CD4-positive, alpha-beta T cell treated with Interleukin-17A for 4 hours (primary cell): ENCODE data around the gene BDKRB2.

Source experiments
- DNase-seq: peaks from one replicate; pipeline ENCODE4 v3.0.0-alpha.2; 2020; ENCODE audit warnings: mixed read lengths

Gene BDKRB2

DNA sequence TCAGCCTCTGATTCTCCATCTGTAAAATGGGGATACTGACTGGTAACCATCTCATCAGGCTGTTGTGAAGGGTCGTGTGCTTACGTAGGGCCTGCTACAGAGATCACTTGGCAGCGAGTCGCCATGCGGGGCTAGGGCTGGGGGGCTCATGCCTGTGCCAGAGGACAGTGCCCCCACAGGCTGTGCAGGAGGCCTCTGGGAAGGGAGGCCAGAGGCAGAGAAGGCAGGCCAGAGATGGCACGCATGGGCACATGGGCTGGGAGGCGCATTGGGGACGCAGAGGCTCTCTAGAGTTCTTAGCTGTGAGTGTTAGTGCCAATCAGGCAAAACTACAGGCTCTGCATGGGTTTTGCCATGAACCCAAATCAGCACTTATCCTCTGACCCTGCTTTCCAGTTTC is 3.5 kb upstream of the BDKRB2 start:
- DNase-seq, result no peak

DNA sequence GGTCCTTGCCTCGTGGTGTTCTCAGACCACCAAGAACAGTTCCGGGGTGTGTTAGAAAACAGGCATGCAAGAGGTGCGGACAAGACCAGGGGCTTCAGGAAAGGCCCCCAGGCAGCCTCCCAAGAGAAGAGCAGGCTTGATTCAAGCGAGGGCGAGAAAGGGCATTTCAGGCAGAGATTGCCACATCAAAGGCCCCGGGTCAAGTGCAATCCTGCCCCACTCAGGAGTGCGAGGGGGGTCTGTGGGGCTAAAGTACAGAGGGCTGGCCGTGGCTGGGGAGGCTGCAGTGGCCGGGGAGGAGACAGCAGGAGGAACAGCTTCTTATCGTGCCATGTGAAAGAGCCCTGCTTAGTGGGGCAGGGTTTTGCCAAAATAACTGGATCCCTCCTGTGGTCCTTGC is 2.7 kb upstream of the BDKRB2 start:
- DNase-seq, result no peak

DNA sequence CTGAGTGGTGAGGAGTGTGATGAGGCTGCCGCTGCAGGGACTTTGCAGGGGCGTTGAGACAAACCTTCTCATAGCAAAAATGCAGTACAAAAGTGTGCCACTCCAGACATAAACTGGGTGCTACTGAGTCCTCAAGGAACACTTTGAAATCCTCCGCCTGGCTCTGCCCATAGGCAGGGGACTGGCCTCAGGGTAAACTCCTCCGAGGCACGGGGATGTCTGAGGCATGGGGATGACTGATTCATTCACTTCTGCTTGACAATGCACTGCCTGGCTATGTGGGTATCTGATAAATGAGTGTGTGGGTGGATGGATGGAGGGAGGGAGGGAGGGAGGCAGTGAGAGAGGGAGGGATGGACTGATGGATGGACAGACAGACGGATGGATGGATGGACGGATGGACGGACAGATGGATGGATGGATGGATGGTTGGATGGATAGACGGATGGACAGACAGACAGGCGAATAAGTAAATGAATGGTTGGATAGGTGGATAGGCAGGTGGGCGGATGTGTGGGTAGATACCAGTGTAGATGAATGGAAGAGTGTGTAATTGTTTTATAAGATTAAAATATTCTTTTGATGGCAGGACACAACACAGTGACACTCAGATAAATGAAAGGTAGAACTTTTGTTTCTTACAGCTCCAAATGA is 2.1 kb upstream of the BDKRB2 start:
- no peak for DNase-seq

DNA sequence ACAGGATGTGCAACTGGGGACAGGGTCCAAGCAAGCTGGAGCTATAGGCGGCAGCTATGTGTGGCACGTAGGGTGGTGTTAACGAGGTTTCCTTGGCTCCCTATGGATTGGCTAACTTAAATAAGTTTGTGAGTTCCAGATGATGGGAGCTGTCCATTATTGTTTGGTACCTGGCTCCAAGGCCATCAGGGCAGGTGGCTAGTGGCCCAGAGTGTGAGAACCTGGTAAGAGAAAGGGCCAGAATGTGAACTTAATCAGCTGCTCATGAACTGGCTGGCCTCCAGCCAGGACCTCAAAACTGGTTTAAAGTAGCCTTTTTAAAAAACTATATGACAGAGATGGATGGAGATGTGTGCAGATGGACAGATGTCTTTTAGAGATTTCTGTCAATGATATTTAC is 1.5 kb upstream of the BDKRB2 start:
- no peak for DNase-seq

DNA sequence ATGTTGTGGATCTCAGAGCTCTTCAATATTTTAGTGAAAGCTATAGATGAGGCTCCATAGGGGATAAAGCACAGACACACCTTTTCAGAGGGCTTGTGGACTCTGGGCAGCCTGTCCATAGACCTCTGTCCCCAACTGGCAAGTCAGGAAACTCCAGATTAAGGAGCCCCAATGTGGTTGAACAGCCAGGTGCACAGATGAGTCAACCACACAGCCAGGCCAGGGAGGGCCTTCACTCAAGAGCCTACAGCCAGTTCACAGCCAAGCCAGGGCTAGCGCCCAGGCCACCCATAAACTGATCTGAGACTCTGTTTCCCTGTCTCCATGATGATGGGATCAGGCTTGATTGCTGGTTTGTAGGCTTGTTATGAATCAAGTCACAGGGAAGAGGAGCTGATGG is 1.0 kb upstream of the BDKRB2 start:
- DNase-seq, result no peak

DNA sequence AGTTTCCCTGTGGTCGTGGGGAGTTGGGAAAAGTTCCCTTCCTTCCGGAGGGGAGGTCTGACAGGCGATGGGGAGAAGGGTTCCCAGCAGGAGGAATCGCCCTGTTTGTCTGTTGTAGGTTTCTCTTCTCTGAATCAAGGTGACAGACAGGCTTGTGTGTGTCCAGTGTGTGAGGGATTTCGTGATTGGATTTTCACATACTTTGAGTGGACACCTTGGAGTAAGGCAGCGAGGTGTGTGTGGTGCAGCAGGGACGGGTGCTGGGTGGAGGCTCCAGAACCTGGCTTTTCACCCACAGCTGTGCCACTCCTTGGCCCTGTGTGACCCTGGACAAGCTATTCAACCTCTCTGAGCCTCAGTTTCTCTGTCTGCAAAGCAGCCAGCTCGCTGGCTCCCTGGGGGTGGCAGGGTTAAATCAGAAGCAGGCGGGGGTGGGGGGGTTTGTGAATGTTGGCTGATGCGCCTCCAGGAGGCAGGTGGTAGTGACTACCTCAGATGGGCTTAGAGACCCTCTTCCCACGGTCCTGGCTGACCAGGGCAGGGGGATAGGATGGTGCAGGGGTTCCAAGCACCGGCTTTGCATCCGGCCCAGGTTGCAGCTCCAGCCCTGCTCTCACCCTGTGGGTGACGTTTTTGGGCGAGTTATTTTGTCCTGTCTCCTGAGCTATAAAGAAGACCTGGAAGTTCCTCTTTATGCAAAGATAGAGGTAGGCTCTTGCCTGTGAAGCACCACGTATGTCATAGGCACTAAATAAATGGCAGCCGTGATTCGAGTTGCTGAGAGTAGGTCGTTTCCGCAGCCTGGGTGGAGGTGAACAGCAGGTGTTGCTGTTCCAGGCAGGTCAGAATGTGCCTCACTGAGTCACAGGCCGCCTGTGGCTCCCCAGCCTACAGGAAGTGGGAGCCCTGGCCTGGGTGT is 679 bp downstream of the BDKRB2 start:
- no peak for DNase-seq

DNA sequence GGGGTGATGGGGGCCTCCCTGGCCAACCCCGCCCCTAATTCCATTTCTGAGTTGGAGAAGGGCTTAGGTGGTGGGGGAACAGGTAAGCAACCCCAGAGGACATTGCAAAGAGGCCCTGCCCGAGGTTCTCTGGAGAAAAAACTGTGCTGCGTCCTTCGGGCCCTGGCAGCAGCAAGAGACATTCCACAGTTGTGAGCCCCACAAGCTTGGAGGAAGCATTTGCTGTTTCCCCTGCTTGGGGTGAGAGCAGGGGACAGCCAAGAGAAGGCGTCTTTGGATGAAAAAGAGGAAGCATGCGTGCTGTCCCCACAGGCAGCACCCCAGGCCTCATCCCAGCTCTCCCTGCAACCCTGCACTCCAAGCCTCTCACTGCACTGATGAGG is 1.3 kb downstream of the BDKRB2 start:
- no peak for DNase-seq

DNA sequence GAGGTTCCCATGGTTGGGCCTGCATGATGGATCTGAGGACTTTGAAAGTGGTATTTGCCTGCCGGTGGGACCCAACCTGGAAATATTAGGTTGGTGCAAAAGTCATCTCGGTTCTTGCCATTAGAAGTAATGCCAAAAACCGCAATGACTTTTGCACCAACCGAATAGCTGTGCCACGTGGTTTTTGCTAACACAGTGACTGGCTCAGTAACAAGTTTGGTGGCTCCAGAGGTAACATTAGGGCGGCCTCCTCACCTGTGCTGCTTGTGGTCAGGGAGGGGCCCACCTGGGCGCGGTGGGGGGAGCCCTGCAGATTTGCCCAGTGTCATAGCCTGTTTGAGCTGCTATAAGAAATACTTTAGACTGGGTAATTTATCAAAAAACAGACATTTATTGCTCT is 1.8 kb downstream of the BDKRB2 start:
- no peak for DNase-seq

DNA sequence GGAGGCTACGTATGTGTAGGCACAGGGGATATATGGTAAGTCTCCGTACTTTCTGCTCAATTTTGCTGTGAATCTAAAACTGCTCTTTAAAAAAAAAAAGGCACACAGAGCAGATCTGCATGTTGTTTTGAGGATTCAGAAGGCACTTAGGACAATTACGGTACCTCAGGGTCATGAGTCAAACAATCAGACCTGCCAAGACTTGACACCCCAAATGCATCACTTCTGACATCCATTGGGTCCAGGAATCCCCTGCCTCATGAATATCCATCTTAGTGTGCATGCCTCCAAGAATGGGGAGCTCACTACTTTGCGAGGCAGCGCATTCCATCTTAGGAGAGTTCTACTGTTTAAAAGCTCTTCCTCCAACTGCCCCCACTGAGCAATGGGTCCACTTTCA is 3.0 kb downstream of the BDKRB2 start:
- DNase-seq, result no peak

DNA sequence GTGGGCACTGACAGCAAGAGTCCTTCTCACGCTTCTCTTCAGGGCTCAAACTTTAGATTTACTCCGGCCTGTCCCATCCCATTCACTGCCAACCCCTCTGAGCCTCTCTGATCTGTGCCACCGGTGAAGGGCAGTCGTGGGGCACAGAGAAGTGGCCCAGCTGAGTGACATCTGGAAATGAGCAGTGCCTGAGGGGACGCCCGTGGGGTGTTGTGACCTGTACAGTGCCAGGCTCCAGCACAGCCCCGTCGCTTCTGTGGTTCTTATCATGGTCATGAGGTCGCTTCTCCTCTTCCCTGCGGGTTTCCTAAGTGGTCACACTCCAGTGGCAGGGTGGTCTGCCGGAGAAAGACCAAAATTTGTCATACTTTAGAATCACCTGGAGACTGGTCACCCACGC is 4.1 kb downstream of the BDKRB2 start:
- DNase-seq, result no peak

DNA sequence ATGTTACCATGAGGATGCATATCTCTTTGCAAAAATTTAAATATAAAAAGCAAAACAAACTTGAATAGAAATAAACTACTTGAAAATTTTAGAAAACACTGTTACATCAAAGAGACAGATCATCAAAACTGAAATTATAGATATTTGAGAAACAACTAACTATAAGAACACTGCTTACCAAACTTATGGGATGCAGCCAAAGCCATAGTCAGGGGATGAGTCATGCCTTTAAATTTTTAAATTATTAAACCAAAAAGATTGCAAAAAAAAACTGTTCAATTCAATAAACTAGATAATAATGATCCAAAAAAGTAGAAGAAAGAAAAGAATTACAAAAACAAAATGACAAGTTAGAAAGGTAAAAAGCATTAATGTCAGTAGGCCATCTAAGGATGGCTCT is 7.5 kb downstream of the BDKRB2 start:
- no peak for DNase-seq

DNA sequence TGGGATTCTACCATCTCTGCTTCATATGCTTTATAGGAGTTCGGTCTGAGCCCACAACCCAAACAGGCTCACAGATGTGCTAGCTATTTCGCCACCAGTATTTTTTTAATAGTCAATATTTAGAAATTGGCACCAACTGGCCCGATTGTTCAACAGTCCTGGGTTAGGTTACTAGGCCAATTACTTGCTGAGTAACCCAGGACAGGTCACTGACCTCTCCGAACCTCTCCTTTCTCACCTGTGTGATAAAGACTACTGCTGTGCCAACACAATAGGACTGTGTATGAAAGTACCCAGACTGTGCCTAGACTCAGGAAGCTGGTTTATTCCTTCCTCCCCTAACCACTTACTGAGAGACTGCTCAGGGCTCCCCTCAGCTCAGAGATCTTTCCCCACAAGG is 8.3 kb downstream of the BDKRB2 start:
- DNase-seq, result no peak

DNA sequence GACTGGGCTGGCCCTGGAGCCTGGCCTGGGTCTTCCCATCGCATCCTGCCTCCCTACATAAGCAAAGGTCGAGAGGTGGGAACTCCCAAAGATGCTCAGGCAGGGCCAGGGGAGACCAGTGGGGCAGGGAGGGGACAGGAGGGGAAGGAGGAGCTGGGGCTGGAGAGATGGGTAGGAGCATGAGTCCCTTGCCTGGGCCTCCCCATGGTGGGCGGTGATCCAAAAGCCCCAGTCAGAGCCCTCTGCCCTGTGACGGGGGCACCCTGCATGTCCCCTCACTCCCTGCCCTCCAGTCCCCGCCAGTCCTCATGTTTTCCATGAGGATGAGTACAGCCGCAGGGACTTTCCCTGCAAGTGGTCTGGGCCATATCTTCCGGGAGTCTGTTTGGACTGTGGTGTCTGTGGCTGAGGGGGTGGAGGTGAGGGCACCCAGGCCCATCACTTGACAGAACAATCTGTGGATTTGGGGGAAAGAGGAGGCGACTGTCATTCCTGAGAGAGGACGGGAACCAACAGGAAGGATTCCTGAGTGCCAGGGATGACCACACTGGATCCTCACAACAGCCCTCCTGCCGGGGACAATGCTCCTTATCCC is 9.3 kb downstream of the BDKRB2 start:
- no peak for DNase-seq

DNA sequence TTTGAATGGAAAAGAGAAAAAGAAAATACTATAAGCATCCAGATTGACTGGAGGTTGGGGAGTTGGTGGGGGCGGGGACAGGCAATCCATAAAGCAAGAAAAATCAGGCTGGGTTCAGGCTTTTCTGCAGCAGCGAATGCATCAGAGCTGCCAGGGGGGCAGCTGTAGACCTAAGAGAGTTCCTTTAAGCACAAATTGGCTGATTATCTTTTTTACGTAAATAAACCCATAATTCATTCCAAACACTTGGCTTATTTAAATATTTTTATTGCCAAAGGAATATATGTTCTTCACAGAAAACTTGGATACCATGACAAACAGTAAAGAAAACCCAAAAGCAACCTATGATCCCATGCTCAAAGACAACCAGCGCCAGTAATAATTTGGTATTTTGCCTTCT is 10.2 kb downstream of the BDKRB2 start:
- no peak for DNase-seq

DNA sequence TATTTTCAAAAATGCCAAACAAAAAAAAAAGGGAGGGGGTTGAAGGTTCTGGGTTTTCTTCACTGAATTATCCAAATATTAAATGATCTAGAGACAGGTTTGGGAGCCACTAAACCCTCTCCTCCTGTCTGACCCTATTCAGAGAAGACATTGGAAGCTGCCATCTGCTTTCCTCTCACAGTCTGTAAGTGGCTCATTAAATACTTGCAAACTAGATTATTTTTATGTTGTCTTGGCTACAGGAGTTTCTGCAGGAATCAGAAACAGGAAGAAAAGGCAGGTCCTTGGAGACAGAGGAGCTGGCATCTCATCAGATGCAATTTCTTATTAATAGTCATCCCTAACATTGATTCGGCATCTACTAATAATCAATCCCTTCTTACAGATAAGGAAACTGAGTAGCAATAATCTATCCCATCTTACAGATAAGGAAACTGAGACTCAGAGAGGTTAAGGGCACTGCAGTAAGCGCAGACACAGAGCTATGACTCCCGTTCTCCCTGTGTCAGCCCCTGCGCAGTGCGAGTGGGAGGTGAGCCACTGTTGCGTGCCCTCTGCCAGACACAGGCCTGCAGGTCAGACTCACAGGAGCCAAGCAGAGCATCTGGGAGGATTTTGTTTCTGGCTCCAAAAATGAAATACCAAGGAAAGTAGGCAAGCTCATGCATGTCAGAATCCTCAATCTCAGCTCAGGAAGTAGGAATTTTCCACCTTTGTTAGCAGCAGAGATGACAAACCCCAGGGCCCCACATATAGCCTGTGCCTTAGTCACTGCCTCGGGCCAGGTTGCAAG is 11.0 kb downstream of the BDKRB2 start:
- no peak for DNase-seq

DNA sequence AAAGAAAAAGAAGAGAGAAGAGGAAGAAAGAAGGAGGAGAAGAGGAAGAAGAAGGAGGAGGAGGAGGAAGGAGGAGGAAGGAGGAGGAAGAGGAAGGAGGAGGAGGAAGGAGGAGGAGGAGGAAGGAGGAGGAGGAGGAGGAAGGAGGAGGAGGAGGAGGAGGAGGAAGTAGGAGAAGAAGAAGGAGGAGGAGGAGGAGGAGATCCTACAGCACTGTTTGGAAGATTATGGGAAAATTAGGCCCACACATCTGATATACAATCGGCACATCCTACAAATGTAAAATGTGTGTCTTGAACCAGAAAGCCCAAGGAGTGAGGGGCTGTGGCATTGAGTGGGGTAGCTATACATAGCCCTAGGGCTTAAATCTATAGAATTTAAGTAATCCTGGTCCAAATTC is 12.0 kb downstream of the BDKRB2 start:
- DNase-seq, result no peak

DNA sequence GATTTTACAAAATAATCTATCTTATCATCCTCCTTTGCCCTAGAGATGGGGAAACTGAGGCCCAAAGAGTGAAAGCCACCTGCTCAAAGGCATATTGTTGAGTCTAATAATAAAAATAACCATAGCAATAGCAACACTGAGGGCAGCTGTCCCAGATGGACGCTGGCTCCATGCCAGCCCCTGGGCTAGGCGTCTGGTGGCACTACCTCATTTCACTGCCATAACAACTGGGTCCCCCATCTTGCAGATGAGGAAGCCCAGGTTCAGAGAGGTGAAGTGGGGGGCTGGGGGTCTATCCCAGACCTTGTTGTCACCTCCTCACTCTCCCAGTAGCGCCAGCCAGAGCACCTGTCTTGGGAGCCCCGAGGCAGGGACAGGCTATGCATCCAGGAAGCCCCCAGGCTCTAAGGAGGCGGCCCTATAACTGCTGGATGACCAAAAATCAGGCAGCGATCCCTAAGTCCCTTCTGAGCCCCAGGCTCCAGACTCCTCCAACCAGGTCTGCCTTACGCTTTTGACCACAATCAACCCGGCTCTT is 12.8 kb downstream of the BDKRB2 start:
- no peak for DNase-seq

DNA sequence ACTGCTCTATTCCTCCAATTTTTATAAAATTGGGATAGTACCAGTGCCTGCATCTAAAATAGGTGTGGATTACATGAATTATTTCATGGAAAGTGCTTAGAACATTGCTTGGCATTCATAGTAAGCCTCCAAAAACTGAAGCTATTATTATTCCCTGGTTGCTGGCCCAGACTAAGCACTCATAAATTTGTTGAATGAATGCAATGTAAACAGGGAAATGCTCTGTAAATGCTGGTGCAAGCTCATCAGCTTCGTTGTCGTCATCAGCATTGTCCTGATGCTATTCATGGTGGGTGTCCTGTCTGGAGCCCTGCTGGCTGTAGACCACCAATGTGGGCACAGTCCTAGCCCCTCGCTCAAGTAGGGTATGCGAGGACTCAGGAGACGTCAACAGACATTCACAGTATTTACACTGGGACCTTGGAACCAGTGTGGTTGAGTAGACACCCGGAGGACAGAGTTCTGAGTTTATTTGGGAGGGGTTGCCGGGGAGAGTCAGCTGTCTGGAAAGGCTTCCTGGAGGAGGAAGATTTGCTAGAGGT is 16.5 kb downstream of the BDKRB2 start:
- no peak for DNase-seq

DNA sequence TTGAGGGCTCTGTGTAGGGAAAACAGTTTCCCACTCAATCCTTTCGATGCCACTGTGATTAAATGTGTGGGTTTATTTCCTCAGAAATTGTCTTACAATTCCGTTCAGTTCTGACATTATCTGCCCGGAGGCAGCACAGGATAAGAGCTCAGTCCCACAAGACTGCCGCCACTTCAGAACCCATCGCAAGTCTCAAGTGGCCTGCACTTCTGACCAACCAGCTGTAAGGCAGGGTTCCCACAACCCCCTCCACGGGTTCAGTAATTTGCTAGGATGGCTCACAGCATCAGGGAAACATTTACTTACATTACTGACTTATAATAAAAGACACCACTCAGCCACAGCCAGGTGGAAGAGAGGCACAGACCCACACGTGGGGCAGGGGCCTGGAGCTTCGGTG is 17.2 kb downstream of the BDKRB2 start:
- DNase-seq, result no peak

DNA sequence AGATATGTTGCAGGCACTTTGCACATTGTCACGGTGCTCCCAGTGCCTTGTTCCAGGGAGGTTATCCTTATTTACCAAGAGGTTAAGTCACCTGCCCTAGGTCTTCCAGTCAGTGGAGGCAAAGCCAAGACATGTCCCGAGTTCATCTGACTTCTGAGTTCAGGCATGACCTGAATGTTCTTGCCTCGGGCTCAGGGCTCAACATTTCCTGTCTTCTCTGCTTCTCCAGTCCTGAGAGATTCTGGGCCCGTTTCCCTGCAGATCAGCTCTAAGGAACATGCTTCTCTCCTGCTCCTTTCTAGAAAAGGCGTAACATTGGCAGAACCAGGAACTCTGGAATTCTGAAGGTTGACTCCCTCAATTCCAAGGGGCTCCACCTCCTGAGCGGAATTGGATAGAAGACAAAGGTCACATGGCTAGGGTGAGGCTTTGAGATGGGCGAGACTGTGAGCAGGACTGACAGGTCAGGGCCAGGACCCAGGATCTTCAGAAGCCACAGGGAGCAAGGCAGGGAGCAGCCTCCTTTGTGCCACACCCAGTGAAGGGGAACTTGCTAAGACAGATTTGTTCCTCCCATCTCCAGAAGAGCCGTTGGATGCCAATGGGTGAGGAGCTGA is 19.9 kb downstream of the BDKRB2 start:
- no peak for DNase-seq

DNA sequence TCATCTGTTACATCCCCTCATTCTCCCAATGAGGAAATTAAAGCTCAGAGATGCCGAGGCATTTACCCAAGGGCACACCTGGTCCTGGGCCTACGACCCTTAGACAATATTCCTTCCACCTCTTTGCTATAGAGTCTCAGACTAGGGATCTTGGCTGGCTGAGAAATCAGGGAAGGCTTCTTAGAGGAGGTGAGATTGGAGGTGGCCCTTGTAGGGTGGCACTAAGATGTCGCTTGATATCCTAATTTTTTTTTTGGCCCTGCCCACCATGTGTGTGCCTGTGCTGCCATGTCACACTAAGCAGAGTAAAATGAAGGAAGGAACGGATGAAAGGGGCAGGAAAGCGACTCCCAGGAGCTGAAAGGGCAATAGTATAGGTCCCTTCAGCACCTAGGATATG is 20.6 kb downstream of the BDKRB2 start:
- no peak for DNase-seq

DNA sequence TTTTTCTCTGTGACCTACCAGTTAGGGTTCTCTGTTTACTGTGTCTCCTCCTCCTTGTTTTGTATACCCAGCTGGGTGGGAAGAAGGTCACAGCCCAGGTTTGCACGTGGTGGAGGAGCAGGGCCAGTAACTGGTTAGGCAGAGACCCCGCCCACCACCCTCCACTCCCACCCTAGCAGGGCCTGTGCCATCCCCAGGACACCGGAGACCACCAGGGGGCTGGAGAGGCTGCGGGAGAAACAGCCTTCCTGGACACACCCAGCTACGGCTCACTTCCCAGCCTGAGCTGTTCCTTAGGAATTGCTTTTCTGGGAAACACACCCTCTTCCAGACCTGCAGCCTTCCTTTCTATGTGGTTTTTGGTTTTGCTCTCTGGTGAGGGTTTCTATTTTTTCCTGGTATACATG is 21.1 kb downstream of the BDKRB2 start:
- no peak for DNase-seq
